KBM-7 (cell line): ENCODE measurements around the gene KCNC2.

Experiments used
- DNase-seq: peaks from one replicate; pipeline ENCODE4 v3.0.0-alpha.2; 2015
- in situ Hi-C: fragments of 300-500 bp; cut with MboI; formaldehyde crosslinking; loops from 2 replicates; pipeline ENCODE4 v1.14.3; 2020; ENCODE audit warnings: low sequenced_read_pairs, low pct_unique_long_range_greater_than_20kb, mixed read lengths

KCNC2 gene

DNA sequence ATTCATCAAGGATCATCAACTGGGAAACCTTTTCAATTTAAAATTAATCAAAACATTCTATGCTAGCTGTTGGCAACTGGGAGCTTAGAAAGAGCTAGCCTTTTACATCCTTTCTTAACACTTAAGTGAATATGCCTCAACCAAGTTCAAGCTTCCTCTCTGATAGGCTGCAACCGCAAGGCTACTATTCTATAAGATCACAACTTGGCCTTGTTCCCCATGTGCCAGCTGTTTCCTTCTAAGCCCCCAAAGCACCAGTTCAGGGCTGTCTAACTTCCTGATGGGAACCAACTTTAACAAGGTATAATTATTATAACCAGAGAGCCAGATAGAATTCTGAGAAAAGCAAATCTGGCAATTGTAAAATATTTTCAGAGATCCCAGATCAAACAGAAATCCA, 37.0 kb downstream of the KCNC2 start:
- peak; percentile 26 for DNase-seq
- in situ Hi-C loops: no loop called here

DNA sequence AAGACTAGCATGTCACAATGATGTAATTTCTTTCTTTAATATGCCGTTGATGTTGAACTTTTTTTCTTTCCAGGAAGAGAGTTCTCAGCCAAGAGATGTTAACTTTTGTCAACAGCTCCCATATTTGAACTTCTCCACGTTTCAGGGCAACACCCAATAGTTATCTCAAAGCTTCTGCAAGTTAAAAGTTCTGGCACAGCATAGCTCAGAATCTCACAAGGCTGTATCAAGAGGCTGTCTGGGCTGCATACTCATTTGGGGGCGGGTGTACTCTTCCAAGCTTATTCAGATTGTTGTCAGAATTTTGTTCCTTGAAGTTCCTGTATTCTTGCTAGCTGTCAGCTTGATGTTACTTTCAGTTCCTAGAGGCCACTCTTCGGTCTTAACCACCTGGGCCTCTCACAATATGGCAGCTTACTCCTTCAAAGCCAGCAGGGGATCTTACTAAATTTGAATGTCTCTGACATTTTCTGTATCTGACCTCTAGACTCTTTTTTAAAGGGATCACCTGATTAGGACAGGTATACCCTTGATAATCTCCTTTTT, 38.9 kb downstream of the KCNC2 start:
- in situ Hi-C loops: no loop called here
- DNase-seq: no peak

DNA sequence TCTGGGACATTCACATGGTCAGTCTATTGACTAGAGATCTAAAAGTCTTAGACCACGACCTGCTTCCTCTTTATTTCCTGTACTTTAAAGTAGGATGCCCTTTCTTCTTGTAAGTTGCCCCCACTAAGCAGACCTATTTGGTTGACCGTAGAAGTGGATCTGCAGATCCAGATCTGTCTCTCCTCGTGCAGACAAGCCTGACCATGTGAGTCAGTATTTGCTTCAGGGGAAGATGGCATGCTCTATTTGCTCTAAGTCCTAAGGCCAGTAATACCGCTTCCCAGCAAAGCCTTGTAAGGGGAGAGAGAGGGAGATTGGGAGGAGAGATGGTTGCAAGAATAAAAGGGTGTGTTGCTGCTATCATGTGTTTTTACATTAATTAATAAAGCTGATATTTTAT, 46.8 kb downstream of the KCNC2 start:
- no peak for DNase-seq

DNA sequence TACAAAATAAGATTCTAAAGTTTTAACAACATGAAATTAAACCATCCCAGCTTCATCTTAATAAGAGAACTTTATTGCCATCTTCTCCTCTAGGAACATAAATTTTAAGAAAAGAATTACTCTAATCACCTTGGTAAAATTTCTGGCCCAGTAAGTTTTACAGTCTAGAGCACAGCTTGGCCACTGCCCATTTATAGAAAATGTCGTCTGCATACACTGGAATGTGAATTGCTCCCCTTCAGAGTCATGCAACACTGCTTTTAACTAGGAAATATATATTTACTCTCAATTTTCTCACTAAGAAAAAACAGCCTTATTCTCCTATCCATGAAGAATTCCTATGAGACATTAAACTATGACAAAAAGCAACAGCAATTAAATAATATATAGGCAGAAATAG, 48.2 kb downstream of the KCNC2 start:
- in situ Hi-C loops: no loop called here
- DNase-seq: no peak

More for the DNA sequence above, 46.8 kb downstream of the KCNC2 start:
- in situ Hi-C loops: no loop called here

DNA sequence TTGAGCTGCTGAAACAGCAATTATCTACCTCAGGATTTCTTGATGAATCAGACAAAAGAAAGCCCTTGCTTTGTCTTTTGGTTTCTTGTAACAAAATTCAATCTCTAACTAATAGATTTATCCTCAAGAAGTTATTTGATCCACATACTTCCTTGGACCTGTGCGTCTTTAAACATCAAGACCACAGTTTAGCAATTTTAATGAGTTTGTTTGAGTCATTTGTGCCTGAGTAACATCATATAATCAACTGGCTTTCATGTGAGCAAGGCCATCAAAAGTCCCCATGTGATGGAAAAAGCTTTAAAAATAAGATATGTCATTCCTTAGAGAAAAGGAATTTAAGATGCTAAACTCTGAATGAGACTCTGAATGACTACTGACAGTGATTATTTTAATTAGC, 52.3 kb downstream of the KCNC2 start:
- DNase-seq: no peak
- in situ Hi-C loops: no loop called here

DNA sequence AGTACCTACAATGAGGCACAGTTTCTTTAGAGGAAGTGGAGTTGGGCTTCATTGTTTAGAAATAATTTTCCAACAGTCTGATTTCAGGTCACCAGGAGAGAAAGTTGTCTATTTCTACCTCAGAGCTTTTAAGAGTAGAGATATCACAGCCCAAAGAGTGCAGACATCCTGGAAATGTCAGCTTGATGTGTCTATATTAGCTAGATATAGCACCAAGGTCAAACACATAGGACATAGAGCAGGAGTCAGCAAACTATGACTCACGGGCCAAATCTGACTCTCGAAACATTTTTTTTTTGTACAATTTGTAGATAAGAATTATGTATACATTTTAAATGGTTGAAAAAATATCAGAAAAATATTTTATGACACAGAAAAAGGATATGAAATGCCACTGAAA, 53.7 kb downstream of the KCNC2 start:
- no peak for DNase-seq
- in situ Hi-C loops: no loop called here

DNA sequence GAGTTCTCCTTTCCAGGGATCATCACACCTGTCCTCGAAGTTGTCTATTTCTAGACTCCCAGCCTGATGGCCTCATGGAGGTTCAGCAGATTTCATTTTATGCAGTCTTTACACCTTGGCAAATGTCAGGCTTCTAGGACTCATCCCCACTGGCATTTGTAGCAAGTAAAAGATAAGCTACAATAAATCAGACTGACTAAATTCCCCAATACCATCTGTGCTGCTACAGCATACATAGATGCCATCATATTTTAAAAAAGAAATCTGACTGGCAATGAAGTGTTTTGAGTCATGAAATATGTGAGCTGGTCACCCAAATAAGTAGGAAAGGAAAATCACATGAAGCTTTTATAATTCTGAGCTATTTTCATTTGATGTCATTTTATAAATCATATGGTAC, 55.3 kb downstream of the KCNC2 start:
- DNase-seq: no peak
- in situ Hi-C loops: no loop called here

DNA sequence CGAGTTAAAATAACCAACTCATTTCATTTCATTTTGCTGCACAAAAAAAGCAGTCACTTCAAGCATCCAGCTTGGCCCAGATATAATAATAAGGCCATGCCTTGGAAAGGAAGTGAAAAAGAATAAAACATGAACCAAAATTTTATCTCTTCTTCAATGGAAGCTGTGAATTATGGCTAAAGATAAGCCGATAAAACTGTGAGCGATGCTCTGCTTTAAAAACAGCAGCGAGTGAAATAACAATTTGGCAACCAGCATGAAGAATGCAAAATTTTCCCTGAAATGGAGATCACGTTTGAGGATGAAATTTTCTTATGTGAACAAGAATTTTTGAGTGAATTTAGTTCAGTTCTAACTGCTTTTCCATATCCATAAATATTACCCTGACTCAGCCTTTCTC, 70.4 kb downstream of the KCNC2 start:
- in situ Hi-C loops: no loop called here
- no peak for DNase-seq

DNA sequence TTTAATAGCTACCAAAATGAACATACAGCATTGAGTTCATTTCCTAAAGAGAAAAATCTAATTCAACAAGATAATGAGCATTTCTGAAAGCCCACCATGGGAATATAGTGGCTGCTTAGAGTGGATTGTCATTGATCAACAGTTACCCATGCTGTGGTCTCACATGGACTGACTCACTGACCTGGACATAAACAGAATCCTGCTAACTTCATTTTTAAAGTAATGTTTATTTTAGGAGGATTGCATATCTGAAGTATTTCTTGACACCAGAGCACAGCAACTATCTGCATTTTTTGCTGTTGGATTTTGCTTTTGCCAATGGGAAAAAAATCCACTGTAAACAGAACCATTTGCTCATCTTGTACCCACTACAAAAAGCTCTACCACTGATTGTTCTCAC, 71.7 kb downstream of the KCNC2 start:
- in situ Hi-C loops: no loop called here
- DNase-seq: no peak

DNA sequence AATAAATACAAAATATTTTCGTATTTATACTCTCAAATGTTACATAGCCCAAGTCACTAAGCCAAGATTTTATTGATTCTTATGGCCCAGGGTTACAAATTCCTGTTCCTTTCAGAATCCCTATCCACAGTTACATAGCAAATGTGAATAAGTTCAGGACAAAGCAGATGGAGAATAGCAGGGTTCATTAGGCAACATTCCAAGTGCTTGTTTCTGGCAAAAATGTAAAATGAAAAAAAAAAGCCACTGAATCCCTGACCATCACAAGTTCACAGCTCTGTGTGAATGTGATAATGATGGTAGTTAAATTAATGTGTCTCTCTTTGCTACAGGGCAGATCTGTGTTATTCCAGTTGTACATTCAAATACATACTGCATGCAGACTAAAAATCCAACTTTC, 74.6 kb downstream of the KCNC2 start:
- DNase-seq: no peak
- in situ Hi-C loops: no loop called here

DNA sequence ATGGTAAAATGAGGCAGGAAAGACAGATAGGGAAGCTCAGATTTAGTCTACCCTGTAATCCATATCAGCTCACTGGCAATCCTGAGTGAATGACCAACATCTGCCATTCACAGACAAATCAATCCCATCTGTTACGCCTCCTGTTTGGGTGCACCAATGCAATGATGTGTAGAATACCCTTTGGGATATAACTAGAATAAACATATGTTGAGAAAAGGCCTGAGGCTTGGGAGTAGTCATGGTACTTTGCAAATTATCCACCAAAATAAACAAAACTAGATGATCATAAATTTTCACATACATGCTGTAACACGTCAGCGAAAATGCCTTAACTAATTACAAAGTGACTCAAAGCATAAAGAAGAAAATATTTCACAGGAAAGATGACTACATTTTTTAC, 78.8 kb downstream of the KCNC2 start:
- in situ Hi-C loops: no loop called here

DNA sequence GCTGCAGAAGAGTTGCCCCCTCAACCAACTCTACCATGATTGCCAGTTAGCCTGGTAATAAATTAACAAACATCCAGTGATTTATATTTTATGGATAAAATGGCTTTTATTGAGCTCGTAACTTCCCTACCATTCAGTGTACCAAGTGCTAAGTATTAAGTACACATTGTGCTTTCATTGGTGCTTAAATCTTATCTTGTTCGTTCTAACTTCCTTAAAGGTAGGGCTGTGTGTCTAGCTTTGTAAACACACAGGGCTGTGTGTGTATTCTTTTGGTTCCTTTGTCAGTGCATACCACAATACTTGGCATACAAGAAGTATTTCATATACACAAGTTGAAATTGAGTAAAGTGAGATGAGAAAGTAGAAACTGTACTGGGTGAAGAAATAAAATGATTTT, 80.4 kb downstream of the KCNC2 start:
- in situ Hi-C loops: no loop called here
- DNase-seq: no peak

More for the DNA sequence above, 78.8 kb downstream of the KCNC2 start:
- no peak for DNase-seq

DNA sequence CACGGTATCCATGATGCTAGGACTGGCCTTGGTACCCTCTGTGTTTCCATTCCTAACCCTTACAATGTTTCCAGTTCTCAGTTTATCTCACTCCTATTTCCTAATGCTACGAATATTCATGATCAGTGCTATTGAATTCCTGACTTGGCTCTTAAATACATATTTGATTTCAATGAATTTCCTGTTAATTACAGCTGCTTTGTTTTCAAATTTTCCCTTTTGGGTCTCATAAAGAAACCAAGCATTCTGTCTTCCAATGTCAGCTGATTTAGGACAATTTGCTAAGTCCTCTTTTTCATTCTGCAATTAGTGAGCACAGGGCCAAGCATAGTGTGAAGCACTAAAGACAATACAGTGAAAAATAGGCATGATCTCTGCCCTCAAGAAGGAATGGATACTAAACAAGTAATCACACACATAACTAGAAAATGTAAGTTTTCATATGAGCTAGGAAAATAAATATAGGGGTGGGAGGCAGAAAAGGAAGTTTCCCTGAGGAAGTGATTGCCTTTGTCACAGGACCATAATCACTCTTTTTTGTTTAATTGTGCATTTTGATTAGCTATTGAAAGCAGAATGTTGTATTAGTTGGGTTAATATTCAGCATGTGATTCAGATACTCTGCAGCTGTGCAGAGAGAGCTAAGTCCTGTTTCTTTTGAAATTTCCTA, 88.5 kb downstream of the KCNC2 start:
- no peak for DNase-seq
- in situ Hi-C loops: no loop called here

DNA sequence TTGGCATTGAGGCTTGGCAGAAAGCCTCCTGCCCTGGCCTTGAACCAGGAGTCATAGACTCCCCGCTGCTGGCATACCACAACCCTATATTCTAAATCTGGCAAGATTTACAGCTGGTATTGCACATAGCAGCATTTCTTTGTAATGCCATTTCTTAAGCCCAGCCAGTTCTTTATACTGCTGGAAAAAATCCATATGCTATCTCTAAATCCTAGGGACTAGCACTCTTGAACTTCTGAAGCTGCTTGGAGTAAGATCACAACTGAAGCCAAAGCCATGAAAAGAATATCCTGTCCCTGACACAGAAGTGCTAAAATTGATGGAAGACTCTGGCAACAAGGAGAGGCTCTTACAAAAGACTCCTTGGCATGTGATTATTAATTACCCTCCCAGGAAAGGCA, 89.3 kb downstream of the KCNC2 start:
- no peak for DNase-seq
- in situ Hi-C loops: no loop called here

DNA sequence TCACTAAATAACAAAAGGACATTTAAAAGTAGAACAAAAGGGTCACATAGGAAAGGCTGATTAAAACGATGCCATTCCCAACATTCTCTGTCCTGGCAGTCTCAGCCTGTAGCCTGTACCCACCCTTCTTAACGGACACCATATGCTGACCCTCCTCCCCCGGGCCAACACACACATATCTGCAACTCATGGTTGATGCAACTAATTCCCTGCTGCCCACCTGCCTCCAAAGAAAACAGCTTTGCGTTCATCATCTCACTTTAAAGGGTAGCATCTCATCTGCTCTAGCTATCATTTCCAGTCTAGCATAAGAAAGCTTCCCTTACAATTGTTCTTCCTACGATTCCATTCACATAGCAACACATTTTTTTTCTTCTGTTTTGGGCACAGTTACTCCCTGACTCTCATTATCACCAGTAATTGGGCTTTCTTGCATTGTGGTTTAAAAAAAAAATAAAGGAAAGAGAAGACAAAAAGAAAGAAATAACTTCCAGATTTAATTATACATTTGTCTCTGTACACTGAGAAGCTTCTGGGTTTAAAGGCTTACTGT, 92.9 kb downstream of the KCNC2 start:
- DNase-seq: no peak
- in situ Hi-C loops: no loop called here

DNA sequence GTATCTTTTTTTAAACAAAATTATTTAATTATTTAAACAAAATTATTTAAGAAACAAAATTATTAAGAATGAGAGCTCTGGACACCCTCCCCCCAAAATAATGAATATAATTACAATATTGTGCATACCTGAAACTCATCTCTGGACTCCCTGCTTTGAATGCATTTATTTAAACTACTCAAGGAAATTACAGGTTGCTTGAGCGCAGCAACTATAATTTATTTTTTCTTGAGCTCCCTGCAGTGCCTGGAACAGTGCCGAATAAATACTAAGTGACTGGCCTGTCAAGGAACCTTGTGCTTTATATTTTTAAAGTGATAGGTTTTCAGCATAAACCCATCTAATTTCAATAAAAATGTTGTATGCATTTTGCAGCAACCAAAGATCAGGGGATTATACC, 93.9 kb downstream of the KCNC2 start:
- in situ Hi-C loops: no loop called here
- DNase-seq: no peak

DNA sequence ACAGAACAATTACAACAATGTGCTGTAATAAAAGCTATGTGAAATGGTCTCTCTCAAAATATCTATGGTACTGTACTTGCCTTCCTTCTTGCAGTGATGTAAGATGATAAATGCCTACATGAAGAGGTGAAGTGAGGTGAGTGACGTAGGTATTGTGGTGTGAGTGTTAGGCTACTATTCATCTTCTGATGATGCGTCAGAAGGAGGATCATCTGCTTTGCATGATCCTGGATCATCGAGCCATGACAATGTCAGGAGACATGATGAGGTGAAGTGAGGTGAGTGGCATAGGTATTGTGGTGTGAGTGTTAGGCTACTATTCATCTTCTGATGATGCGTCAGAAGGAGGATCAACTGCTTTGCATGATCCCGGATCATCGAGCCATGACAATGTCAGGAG, 105.8 kb downstream of the KCNC2 start:
- no peak for DNase-seq

DNA sequence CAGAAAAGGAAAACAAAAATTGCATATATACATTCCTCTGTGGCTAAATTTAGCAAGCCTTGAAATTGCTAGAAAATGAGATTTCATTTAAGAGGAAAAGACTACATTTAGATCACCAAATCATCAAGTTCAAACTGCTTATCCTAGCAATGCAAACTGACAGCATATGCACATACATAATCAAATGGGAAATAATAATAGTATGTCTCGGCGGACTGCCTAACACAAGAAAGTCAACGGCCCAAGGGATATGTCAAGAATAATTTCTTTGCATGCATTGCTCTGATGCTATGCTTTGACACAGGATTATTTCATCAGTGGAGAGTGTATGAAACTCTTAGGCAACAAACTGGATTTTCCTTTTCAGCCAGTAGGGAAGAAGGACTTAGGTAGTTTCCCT, 107.9 kb downstream of the KCNC2 start:
- in situ Hi-C loops: no loop called here
- no peak for DNase-seq

More for the DNA sequence above, 105.8 kb downstream of the KCNC2 start:
- in situ Hi-C loops: no loop called here

DNA sequence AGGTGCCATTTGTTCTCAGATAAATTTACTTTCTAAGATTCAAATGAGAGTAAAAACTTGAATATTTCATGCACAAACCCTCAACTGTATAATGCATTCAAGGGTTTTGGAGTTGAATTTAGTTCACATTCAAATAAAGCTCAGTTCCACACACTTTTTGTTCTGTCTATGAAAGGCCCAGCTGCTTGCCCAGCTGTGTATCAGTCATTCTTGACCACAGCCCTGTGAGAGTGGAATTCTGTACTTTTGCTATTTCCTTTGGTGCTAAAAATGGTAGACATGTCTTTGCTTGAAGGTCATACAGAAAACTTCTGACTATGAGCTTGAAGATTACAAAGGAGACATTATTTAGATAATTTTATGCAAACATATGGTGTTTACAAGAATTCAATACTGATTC, 110.4 kb downstream of the KCNC2 start:
- no peak for DNase-seq
- in situ Hi-C loops: no loop called here

DNA sequence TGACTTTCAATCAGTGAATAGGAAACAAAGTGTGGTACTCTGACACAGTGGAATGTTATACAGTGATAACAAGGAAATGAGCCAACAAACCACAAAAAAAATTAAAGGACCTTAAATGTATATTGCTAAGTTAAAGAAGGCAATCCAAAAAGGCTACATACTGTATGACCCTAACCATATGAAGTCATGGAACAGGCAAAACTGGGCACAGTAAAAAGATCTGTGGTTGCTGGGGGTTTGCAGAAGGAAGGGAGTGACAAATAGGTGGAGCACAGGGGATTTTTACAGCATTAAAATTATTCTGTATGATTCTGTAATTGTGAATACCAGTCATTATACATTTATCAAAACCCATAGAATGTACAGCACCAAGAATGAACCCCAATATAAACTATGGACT, 112.6 kb downstream of the KCNC2 start:
- no peak for DNase-seq

DNA sequence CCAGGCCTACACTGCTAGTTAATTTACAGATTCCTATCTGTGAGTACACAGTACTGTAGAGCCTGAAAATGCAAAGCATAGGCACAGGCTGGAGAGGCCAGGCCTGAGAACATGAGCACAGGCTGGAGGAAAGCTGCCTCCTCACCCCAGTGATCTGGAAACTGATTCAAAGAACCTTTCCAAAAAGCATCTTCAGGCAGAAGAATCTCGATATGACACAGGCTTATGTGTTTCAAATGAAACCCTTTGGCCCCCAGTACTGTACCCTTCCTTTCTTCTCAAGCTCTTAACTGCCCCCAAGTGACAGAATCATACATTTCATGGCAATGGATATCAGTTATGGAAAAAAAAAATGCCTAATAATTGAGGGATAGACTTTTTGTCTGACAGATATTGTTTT, 122.0 kb downstream of the KCNC2 start:
- in situ Hi-C loops: no loop called here

More for the DNA sequence above, 112.6 kb downstream of the KCNC2 start:
- in situ Hi-C loops: no loop called here

More for the DNA sequence above, 122.0 kb downstream of the KCNC2 start:
- DNase-seq: no peak
